Transverse colon (tissue), 4 donors: ENCODE data around the gene PIK3AP1. TPM values are rescaled to one million over a fixed set of nuclear protein-coding genes. Genes with fewer than 3 reads are reported as not detected.

Experiments
- DNase-seq: peaks from one replicate; pipeline ENCODE4 v3.0.0-alpha.2; 2019
- H3K27ac ChIP-seq, 4 donors: fragments of 200-600 bp; sonication (generic); 2 replicates each; pipeline ENCODE4 v1.5.1; 2016 to 2018; ENCODE audit warnings: inconsistent platforms in 4 of 4
- H3K27me3 ChIP-seq: fragments of 200-600 bp; sonication (generic); 2 replicates; pipeline ENCODE4 v1.5.1; 2017; ENCODE audit warnings: inconsistent platforms
- H3K36me3 ChIP-seq, 4 donors: fragments of 200-600 bp; sonication (generic); 2 replicates each; pipeline ENCODE4 v1.5.1; 2017 to 2019; ENCODE audit warnings: inconsistent platforms in 4 of 4
- H3K4me1 ChIP-seq, 4 donors: fragments of 200-600 bp; sonication (generic); 2 replicates each; pipeline ENCODE4 v1.5.1; 2017 to 2020; ENCODE audit warnings: inconsistent platforms in 4 of 4
- H3K4me3 ChIP-seq, 4 donors: fragments of 200-600 bp; sonication (generic); 1 replicate in 1 of 4; 2 replicates in 3 of 4; pipeline versions ENCODE4 v1.5.1 to v1.6.1; 2017 to 2019; ENCODE audit warnings: inconsistent platforms in 4 of 4
- H3K9me3 ChIP-seq, 2 donors: fragments of 200-600 bp; sonication (generic); 2 replicates each; pipeline ENCODE4 v1.5.1; 2017 to 2019; ENCODE audit warnings: inconsistent platforms in 2 of 2
- CTCF ChIP-seq, 5 experiments: fragments of 200-600 bp in 3 of 5; fragments of 450-650 bp in 2 of 5; sonication (generic) in 3 of 5; IDR thresholded peaks; 1 replicate in 2 of 5; 2 replicates in 3 of 5; pipeline ENCODE4 v1.5.1; 2016 to 2017; ENCODE audit warnings: antibody characterized with exemption in 5 of 5, inconsistent platforms in 3 of 5, mild to moderate bottlenecking in 2 of 5, moderate library complexity in 1 of 5
- EP300 ChIP-seq: sonication (generic); formaldehyde crosslinking; IDR thresholded peaks from one replicate; pipeline ENCODE4 v1.6.1; 2017; ENCODE audit warnings: antibody characterized with exemption, low read depth
- POLR2A ChIP-seq: fragments of 450-650 bp; IDR thresholded peaks from one replicate; pipeline ENCODE4 v1.6.1; 2016; ENCODE audit warnings: antibody characterized with exemption, mild to moderate bottlenecking, moderate library complexity
- POLR2AphosphoS5 ChIP-seq, 3 donors: sonication (generic); formaldehyde crosslinking; IDR thresholded peaks; one replicate each; pipeline ENCODE4 v1.6.1; 2016; ENCODE audit warnings: antibody characterized with exemption in 3 of 3
- WGBS, 2 donors: methylation state at CpG; one replicate each; pipeline ENCODE4 v1.1.5; 2018; ENCODE audit warnings: low coverage in 1 of 2; 5-methylcytosine and 5-hydroxymethylcytosine counted together
- in situ Hi-C, 4 donors: fragments of 200-750 bp; cut with MboI; loops; one replicate each; pipeline versions ENCODE4 v1.15.0 to v1.15.1; 2017; ENCODE audit warnings: low sequenced_read_pairs in 3 of 4, low pct_ligation_motif_present in 1 of 4, low pct_unique_long_range_greater_than_20kb in 1 of 4
- intact Hi-C: fragments of 100-400 bp; cut with DNase I; formaldehyde crosslinking; loops from one replicate; pipeline ENCODE4 v1.15.1; 2023; ENCODE audit warnings: low total_unique reads
- total RNA-seq, 4 donors: library from RNA; depleted of rRNA; stranded (reverse); fragments of >200 nt; gene quantifications; one replicate each; pipeline ENCODE4 v1.1.0, GENCODE V29; 2016

The PIK3AP1 gene
- total RNA-seq, 4 donors from 2014 or later = 6.4 to 42.6 (median 16.3) TPM

- DNase-seq = no peak
- no peaks in the 10 kb centered on the region for H3K36me3 ChIP-seq
- no peak overlapping the region for H3K27ac ChIP-seq
- no peak overlapping the region for H3K4me3 ChIP-seq
- no peaks in the 10 kb centered on the region for H3K27me3 ChIP-seq
- intact Hi-C loops (no loop called here), in situ Hi-C loops (no loop called here)
- no peaks in the 10 kb centered on the region for H3K9me3 ChIP-seq
- no peak for TF ChIP-seq CTCF (IDR thresholded peaks at IDR 0.05)
- no peak for TF ChIP-seq POLR2A
- no peak for TF ChIP-seq EP300
- TF ChIP-seq POLR2AphosphoS5 (IDR thresholded peaks at IDR 0.05) = no peak
- H3K4me1 ChIP-seq = peaks cover 0 to 10% (median 2%) of the 10 kb centered on the region in 4 donors
- 70 to 100% methylated on average over 1 to 3 of the region's 3 CpGs for WGBS, 2 donors
Measured at GRCh38 chr10:96664563-96664962, 55.8 kb downstream of the PIK3AP1 start.

- no peaks in the 10 kb centered on the region for H3K27me3 ChIP-seq
- peak overlapping the region in 1 of 4 donors; percentile 20 for H3K27ac ChIP-seq
- peaks cover 0 to 10% (median 2%) of the 10 kb centered on the region in 4 donors for H3K4me1 ChIP-seq
- intact Hi-C loops (no loop called here), in situ Hi-C loops (no loop called here)
- no peaks in the 10 kb centered on the region for H3K36me3 ChIP-seq
- no peak overlapping the region for H3K4me3 ChIP-seq
- no peaks in the 10 kb centered on the region for H3K9me3 ChIP-seq
- no peak for TF ChIP-seq POLR2A
- TF ChIP-seq POLR2AphosphoS5 (IDR thresholded peaks at IDR 0.05) = no peak
- TF ChIP-seq CTCF (IDR thresholded peaks at IDR 0.05) = no peak
- no peak for TF ChIP-seq EP300
- no peak for DNase-seq
Measured at GRCh38 chr10:96663797-96664196, 56.5 kb downstream of the PIK3AP1 start.

- 82 to 89% methylated on average over 2 of the region's 2 CpGs for WGBS, 2 donors
- Histone ChIP-seq H3K4me3 (no peak overlapping the region), H3K27me3 (no peaks in the 10 kb centered on the region), H3K27ac (no peak overlapping the region), H3K9me3 (no peaks in the 10 kb centered on the region), H3K4me1 (peaks cover 0 to 10% (median 2%) of the 10 kb centered on the region in 4 donors), H3K36me3 (no peaks in the 10 kb centered on the region)
- in situ Hi-C loops (no loop called here), intact Hi-C loops (no loop called here)
- no peak for DNase-seq
- TF ChIP-seq CTCF (IDR thresholded peaks at IDR 0.05) (no peak), POLR2AphosphoS5 (IDR thresholded peaks at IDR 0.05) (no peak), POLR2A (no peak), EP300 (no peak)
Measured at GRCh38 chr10:96661632-96662031, 58.7 kb downstream of the PIK3AP1 start.

GRCh38 chr10:96660297-96660696, 60.0 kb downstream of the PIK3AP1 start:
- Histone ChIP-seq H3K4me1 (peaks cover 0 to 10% (median 2%) of the 10 kb centered on the region in 4 donors), H3K9me3 (no peaks in the 10 kb centered on the region), H3K4me3 (no peak overlapping the region), H3K27ac (no peak overlapping the region), H3K27me3 (no peaks in the 10 kb centered on the region), H3K36me3 (no peaks in the 10 kb centered on the region)
- TF ChIP-seq EP300 (no peak), POLR2AphosphoS5 (IDR thresholded peaks at IDR 0.05) (no peak), POLR2A (no peak), CTCF (IDR thresholded peaks at IDR 0.05) (no peak)
- in situ Hi-C loops = no loop called here
- 76% methylated on average over 3 of the region's 3 CpGs; no CpG with 5 or more reads in 1 of the 2 donors for WGBS, 2 donors
- no peak for DNase-seq
- intact Hi-C loops = no loop called here
